Lower leg skin (tissue), 4 donors: ENCODE measurements around the gene CCDC141. TPM values are rescaled to one million over a fixed set of nuclear protein-coding genes. Genes with fewer than 3 reads are reported as not detected.

Experiments used
- DNase-seq, 2 donors: peaks; one replicate each; pipeline ENCODE4 v3.0.0-alpha.2; 2019; ENCODE audit warnings: low spot score in 2 of 2
- H3K4me3 ChIP-seq: fragments of 200-600 bp; sonication (generic); 2 replicates; pipeline ENCODE4 v1.5.1; 2017; ENCODE audit warnings: mild to moderate bottlenecking, low read depth; ENCODE audit not compliant: poor library complexity, severe bottlenecking
- CTCF ChIP-seq, 3 donors: fragments of 450-650 bp; IDR thresholded peaks; one replicate each; pipeline ENCODE4 v1.5.1; 2016; ENCODE audit warnings: antibody characterized with exemption in 3 of 3, mild to moderate bottlenecking in 3 of 3, moderate library complexity in 2 of 3
- POLR2A ChIP-seq, 2 donors: fragments of 450-650 bp; IDR thresholded peaks; one replicate each; pipeline ENCODE4 v1.6.1; 2016 to 2017; ENCODE audit warnings: antibody characterized with exemption in 2 of 2, mild to moderate bottlenecking in 1 of 2, moderate library complexity in 1 of 2
- WGBS, 2 donors: methylation state at CpG; one replicate each; pipeline ENCODE4 v1.1.5; 2018; 5-methylcytosine and 5-hydroxymethylcytosine counted together
- intact Hi-C: fragments of 100-400 bp; cut with DNase I; formaldehyde crosslinking; loops from one replicate; pipeline ENCODE4 v1.15.0; 2023; ENCODE audit warnings: low total_unique reads
- total RNA-seq, 4 donors: library from RNA; depleted of rRNA; stranded (reverse); fragments of >200 nt; gene quantifications; one replicate each; pipeline ENCODE4 v1.1.0, GENCODE V29; 2016

CCDC141 gene
- total RNA-seq, 4 donors from 2014 or later, result 0.15 to 0.71 (median 0.17) TPM; not detected in 1

DNA sequence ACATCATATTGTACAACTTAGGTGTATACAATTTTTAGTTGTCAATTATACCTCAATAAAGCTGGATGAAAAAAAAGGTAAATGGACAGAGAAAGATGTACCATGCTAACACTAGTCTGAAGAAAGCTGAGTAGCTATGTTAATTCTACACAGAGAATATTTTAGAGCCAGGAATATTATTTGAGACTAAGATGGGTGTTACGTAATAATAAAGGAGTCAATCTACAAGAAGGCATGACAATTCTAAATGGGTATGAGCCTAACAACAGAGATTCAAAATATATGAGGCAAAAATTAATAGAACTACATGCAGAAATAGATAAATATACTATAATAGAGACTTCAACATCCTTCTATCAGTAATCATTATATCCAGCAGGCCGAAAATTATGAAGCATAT, 69.1 kb downstream of the CCDC141 start:
- 86 to 89% methylated on average over 2 of the region's 2 CpGs for WGBS, 2 donors
- no peak overlapping the region for H3K4me3 ChIP-seq
- intact Hi-C loops, result no loop called here
- no peak for TF ChIP-seq POLR2A (IDR thresholded peaks at IDR 0.05)
- TF ChIP-seq CTCF (IDR thresholded peaks at IDR 0.05), result no peak
- DNase-seq, result no peak

- WGBS, 2 donors, result 48 to 57% methylated on average over 2 of the region's 2 CpGs
- DNase-seq, result no peak
- no peak overlapping the region for H3K4me3 ChIP-seq
- TF ChIP-seq CTCF (IDR thresholded peaks at IDR 0.05), result no peak
- intact Hi-C loops, result no loop called here
These were observed 71.3 kb downstream of the CCDC141 start for GRCh38 chr2:178978667-178979066.

DNA sequence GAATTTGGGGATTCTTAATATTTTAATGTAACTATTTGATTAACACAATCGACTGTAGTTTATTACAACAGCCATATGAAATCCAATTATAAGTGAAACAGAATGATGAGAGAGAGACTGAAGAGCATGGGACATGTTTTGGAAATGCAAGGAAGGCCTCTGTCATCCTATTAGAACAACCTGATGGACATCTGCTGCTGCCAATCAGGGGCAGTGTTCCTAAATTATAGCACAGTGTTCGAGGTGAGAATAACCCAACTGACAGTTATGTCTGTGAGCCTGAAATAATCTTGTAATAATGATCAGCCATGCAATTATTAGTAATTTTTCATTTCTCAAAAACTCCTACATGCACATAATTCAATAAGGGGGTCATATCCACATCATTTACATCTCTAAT, 73.6 kb downstream of the CCDC141 start:
- no peak for DNase-seq
- intact Hi-C loops, result no loop called here
- no peak overlapping the region for H3K4me3 ChIP-seq
- WGBS, 2 donors, result 77 to 84% methylated on average over 2 of the region's 2 CpGs
- TF ChIP-seq POLR2A (IDR thresholded peaks at IDR 0.05) (no peak), CTCF (IDR thresholded peaks at IDR 0.05) (no peak)

- H3K4me3 ChIP-seq, result no peak overlapping the region
- intact Hi-C loops, result no loop called here
- DNase-seq, result no peak
- 82 to 85% methylated on average over 4 of the region's 4 CpGs for WGBS, 2 donors
- TF ChIP-seq CTCF (IDR thresholded peaks at IDR 0.05) (no peak), POLR2A (IDR thresholded peaks at IDR 0.05) (no peak)
These were observed 87.0 kb downstream of the CCDC141 start for GRCh38 chr2:178962805-178963433.

DNA sequence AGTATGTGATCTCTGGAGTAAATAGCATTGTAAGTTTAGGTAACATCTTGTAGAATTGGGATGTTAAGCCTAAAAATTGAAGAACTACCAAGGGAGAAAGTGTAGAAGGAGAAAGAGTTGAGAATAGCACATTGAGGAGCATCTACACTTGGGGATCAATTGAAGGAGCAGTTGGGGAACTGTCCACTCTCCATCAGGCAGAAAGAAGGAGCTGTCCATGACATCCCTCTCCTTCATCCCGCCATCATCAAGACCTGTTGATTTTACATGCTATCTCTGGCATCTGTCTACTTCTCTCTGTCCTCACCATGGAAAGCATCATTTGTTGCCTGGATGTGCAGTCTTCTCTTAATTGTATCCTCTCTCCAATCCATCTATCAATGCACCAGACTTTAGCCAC, 87.8 kb downstream of the CCDC141 start:
- intact Hi-C loops, result no loop called here
- TF ChIP-seq POLR2A (IDR thresholded peaks at IDR 0.05), result no peak
- TF ChIP-seq CTCF (IDR thresholded peaks at IDR 0.05), result no peak
- no peak for DNase-seq
- WGBS, 2 donors, result 96% methylated on average over 1 of the region's 1 CpG
- H3K4me3 ChIP-seq, result no peak overlapping the region

DNA sequence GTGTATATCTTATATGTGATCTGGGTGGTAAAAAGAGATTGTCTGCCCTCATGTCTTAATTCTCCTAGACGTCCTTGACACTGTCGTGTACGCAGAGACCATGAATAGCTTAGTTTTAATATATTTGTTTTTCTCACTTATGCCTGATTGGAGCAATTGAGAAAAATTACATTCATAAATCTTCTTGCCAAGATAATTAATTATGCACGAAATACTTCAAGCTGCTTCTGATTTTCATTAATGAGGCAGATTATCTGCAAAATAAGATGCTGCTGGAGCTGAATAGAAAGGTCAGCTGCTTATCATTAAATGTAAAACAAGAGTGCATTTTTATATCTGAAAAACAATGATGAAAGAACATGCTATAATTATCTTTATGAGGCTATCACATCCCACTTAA, 95.9 kb downstream of the CCDC141 start:
- DNase-seq, result no peak
- intact Hi-C loops, result no loop called here
- no peak for TF ChIP-seq POLR2A (IDR thresholded peaks at IDR 0.05)
- TF ChIP-seq CTCF (IDR thresholded peaks at IDR 0.05), result no peak
- 58 to 66% methylated on average over 4 of the region's 4 CpGs for WGBS, 2 donors
- no peak overlapping the region for H3K4me3 ChIP-seq
